Measurements from ENCODE around the gene SAMD4A. TPM values are rescaled to one million over a fixed set of nuclear protein-coding genes. Genes with fewer than 3 reads are reported as not detected.

SAMD4A gene
- total RNA-seq, 1 donor from 2014 or later, result 30.0 TPM

DNA sequence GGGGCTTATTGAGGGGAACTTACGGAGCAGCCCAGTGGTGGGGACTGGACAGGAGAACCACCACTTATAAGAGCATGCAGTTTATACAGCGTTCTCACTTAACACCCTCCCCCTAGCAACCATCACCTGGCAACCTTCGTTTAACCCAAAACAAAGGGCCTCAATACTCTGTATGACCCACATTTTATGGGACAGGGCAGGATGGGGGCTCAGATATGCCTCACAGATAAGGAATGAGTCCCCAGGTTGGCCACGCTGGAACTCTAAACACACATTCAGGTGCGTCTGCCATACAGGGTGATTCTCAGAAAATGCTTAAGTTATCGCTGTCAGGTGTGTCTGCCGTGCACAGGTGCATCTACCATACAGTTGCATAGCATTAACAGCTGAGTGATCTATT is 236.5 kb downstream of the SAMD4A start:
- Mint-ChIP-seq H3K9me3 (peaks cover 14% of the 10 kb centered on the region), H3K36me3 (no peaks in the 10 kb centered on the region), H3K4me3 (no peak overlapping the region), H3K27me3 (ENCODE audit: low read depth) (peaks cover 27% of the 10 kb centered on the region), H3K4me1 (peaks cover 17% of the 10 kb centered on the region), H3K27ac (no peak overlapping the region)
- peak in 1 of 2 experiments; percentile 11 for DNase-seq (ENCODE audit: low spot score in 2 of 2, unreplicated experiment in 2 of 2)
- TF ChIP-seq, protein P1, sequence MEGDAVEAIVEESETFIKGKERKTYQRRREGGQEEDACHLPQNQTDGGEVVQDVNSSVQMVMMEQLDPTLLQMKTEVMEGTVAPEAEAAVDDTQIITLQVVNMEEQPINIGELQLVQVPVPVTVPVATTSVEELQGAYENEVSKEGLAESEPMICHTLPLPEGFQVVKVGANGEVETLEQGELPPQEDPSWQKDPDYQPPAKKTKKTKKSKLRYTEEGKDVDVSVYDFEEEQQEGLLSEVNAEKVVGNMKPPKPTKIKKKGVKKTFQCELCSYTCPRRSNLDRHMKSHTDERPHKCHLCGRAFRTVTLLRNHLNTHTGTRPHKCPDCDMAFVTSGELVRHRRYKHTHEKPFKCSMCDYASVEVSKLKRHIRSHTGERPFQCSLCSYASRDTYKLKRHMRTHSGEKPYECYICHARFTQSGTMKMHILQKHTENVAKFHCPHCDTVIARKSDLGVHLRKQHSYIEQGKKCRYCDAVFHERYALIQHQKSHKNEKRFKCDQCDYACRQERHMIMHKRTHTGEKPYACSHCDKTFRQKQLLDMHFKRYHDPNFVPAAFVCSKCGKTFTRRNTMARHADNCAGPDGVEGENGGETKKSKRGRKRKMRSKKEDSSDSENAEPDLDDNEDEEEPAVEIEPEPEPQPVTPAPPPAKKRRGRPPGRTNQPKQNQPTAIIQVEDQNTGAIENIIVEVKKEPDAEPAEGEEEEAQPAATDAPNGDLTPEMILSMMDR (IDR thresholded peaks at IDR 0.05; ENCODE audit: unreplicated experiment), result no peak

DNA sequence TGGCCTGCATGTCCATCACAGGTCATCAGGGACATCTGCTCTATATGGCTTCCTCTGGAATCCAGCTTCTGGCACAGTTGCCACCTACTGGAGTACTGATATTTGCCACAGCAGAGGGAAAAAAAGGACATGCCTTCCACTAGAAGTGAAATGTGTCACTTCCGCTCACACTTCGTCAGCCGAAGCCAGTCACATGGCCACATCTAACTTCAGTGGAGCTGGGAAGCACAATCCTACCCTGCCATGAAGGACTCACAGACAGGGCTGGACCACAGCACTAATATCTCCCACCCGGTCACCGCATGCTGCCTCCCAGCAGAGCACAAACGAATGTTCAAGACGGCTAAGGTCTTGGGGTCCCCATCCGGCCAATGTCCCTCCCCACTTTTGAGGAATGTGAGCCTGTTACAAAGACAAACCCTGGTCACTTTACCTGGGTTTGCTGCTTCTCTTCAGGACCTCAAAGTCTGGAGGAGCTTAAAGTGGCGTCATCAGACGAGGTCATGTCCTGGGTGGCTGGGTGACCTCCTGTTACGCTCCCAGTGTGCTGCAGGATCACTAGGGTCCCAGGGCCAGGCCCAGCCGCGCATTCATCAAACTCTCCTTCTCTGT is 237.1 kb downstream of the SAMD4A start:
- TF ChIP-seq, protein P1 (IDR thresholded peaks at IDR 0.05; ENCODE audit: unreplicated experiment), result no peak
- peaks cover 27% of the 10 kb centered on the region for H3K27me3 Mint-ChIP-seq (ENCODE audit: low read depth)
- no peaks in the 10 kb centered on the region for H3K36me3 Mint-ChIP-seq
- peak in 1 of 2 experiments; percentile 19 for DNase-seq (ENCODE audit: low spot score in 2 of 2, unreplicated experiment in 2 of 2)
- H3K9me3 Mint-ChIP-seq, result peaks cover 14% of the 10 kb centered on the region
- peaks cover 17% of the 10 kb centered on the region for H3K4me1 Mint-ChIP-seq
- no peak overlapping the region for H3K4me3 Mint-ChIP-seq
- no peak overlapping the region for H3K27ac Mint-ChIP-seq

DNA sequence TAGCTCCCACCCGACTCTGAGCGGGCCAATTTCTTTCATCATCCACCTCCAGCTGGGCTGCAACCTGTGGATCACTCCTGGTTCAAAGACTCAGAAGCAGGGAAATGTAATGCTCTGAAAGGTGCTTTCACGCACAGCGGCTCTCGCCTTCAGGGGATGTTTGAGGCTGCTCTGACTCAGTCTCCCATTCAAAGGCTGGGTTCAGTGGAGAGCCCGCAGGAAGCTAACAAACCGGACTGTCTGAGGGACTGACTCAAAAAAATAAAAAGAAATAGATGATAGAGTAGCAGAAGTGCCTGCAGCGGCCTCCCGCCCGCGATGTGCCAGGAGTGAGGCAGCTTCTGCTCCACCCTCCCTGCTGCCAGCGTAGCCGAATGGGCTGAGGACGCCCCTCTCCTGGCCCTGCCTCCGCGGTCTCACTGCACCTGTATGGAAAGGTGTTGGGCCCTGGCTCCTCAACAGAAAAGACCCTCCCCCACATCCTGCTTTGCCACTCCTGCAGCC is 237.7 kb downstream of the SAMD4A start:
- H3K4me3 Mint-ChIP-seq, result peak overlapping the region; percentile 16
- peaks cover 17% of the 10 kb centered on the region for H3K4me1 Mint-ChIP-seq
- TF ChIP-seq, protein P1 (IDR thresholded peaks at IDR 0.05; ENCODE audit: unreplicated experiment), result no peak
- no peaks in the 10 kb centered on the region for H3K36me3 Mint-ChIP-seq
- H3K27me3 Mint-ChIP-seq (ENCODE audit: low read depth), result peaks cover 27% of the 10 kb centered on the region
- peaks cover 14% of the 10 kb centered on the region for H3K9me3 Mint-ChIP-seq
- H3K27ac Mint-ChIP-seq, result no peak overlapping the region
- peak in 1 of 2 experiments; percentile 34 for DNase-seq (ENCODE audit: low spot score in 2 of 2, unreplicated experiment in 2 of 2)

DNA sequence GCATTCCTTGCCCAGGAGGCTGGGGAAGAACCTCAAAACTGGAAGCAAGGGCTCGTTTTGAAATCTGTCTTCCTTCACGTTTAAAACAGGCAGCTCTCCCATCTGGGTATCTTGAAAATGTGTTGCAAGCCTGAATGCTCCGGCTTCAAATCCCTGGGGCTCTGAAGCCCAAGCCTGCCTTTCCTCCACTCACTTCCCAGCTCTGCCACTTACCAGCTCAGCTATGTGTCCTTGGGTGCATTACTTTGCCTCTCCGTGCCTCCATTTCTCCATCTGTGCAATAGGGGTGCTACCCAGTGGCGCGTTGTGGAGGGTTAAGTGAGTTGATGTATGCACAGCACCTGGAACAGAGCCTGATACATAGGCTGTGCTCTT is 238.1 kb downstream of the SAMD4A start:
- no peaks in the 10 kb centered on the region for H3K36me3 Mint-ChIP-seq
- TF ChIP-seq, protein P1 (IDR thresholded peaks at IDR 0.05; ENCODE audit: unreplicated experiment), result no peak
- peaks cover 17% of the 10 kb centered on the region for H3K4me1 Mint-ChIP-seq
- no peak overlapping the region for H3K4me3 Mint-ChIP-seq
- DNase-seq (ENCODE audit: low spot score in 2 of 2, unreplicated experiment in 2 of 2), result no peak
- H3K9me3 Mint-ChIP-seq, result peaks cover 14% of the 10 kb centered on the region
- H3K27ac Mint-ChIP-seq, result no peak overlapping the region
- H3K27me3 Mint-ChIP-seq (ENCODE audit: low read depth), result peaks cover 23% of the 10 kb centered on the region

DNA sequence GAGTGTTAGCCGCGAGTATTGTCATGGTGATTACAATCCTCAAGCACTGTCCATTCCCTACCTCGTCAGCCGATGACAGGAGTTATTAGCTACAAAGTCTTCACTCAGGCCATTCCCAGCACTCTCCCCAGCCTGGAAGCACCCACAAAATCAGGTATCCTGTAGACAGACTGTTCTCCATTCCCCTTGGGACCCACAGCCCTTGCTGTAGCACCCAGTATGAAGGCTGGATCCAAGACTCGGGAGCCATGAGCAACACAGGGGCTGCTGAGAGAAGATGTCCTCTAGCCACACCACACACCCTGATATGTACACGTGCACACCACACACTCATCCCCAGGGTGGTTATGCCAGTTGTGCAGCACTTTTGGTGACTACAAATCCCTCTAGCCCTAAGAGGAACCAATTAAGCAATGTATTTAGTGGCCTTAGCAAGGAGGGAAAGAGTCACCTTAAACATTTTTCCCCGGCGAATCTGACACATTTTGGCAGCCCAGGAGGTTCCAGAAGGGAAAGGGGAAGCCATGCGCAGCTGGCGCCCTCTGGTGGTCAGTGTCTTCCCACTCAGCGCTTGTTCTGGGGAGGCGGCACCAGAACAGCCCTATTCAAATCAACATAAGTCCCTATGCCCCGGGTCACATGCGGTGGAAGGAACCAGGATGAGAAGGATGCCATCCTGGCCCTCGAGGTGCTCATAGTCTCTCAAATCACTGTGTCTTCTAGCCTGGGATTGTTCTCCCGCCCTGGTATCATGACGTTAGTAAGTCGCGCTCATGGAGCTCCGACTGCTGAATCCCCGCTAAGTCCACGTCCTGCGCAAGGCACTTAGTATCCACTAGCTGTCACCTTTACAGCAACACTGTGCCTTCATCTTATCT is 238.8 kb downstream of the SAMD4A start:
- Mint-ChIP-seq H3K36me3 (no peaks in the 10 kb centered on the region), H3K4me1 (peaks cover 17% of the 10 kb centered on the region), H3K4me3 (peak overlapping the region; percentile 7), H3K27ac (no peak overlapping the region), H3K27me3 (ENCODE audit: low read depth) (peaks cover 18% of the 10 kb centered on the region), H3K9me3 (peaks cover 8% of the 10 kb centered on the region)
- DNase-seq (ENCODE audit: low spot score in 2 of 2, unreplicated experiment in 2 of 2), result peak; percentile 66 to 85
- TF ChIP-seq, protein P1 (IDR thresholded peaks at IDR 0.05; ENCODE audit: unreplicated experiment), result peak; percentile 87

All from mesothelial cell of epicardium (in vitro differentiated cells).